GM18867 (cell line): ENCODE data around the gene CAMSAP1.
"Not testable (repeated sequence)": the region's sequence is repeated elsewhere in the genome, so short reads cannot be mapped to it uniquely, and the experiment has no call there.

Experiments
- ATAC-seq: cut with Tn5 transposase; IDR thresholded peaks from one replicate; pipeline ENCODE4 v1.9.1; 2021; ENCODE audit warnings: mild to moderate bottlenecking, moderate library complexity; ENCODE audit not compliant: unreplicated experiment

CAMSAP1 gene

DNA sequence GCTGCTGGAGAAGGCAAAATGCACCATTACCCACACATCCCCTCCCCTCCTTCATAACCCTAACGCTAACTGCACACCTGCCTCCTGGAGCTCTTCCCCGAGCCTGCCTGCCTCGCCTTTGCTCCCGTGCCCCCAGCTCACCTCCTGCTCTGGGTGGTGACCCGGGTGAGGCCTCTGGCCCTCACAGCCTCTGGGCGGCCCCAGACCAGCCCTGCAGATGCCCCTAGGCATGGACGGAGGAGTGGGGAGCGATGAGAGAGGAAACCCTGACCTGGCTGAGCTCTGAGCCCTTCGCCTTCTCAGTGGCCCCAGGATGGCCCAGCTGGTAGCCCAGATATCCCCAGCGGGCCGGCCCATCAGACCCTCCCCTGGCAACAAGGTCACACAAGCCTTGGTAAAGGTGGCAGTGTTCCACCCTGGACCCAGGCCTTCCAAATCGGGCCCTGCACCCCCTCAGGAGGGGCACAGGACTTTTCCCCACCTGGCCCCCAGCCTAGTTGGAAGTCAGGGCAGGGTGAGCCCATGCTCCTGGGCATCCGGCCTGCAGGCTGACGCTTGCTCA is 14.5 kb upstream of the CAMSAP1 start:
- no peak for ATAC-seq

- no peak for ATAC-seq
Observed at GRCh38 chr9:135920973-135921585, 13.7 kb upstream of the CAMSAP1 start.

GRCh38 chr9:135920256-135920930 is 13.0 kb upstream of the CAMSAP1 start:
- no peak for ATAC-seq

- ATAC-seq = no peak
Observed at GRCh38 chr9:135919318-135919890, 12.1 kb upstream of the CAMSAP1 start.

DNA sequence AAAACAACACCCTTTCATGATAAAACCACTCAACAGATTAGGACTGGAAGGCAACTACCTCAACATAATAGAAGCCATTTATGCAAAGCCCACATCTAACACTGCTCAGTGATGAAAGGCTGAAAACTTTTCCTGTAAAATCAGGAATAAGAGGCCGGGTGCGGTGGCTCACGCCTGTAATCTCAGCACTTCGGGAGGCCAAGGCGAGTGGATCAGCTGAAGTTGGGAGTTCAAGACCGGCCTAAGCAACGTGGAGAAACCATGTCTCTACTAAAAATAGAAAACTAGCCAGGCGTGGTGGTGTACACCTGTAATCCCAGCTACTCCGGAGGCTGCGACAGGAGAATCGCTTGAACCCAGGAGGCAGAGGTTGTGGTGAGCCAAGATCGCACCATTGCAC is 8.9 kb upstream of the CAMSAP1 start:
- not testable (repeated sequence) for ATAC-seq

DNA sequence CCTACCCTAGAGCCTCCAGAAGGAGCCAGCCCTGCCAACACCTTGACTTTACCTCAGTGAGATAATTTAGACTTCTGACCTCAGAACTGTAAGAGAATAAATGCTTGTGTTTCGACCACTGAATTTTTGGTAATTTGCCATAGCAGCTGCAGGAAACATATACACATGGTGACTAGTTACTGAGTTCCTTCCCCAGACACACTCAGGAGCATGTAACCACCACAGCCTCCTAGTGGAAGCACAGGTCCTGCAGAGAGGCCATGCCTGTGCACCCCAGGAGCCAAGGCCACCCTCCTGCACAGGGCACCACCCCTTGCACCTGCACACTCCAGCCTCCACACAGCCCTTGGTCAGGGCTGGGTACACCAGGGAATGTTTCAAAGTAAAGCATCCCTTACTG is 7.6 kb upstream of the CAMSAP1 start:
- no peak for ATAC-seq

DNA sequence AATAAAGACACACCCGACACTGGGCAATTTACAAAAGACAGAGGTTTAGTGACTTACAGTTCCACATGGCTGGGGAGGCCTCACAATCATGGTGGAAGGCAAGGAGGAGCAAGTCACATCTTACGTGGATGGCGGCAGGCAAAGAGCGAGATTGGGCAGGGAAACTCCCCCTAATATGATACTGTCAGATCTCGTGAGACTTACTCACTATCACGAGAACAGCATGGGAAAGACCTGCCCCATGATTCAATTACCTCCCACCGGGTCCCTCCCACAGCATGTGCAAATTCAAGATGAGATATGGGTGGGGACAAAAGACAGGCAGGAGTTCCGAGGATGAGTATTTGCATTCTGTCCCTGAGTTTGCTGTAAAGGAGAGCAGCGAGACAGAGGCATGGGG is 3.9 kb upstream of the CAMSAP1 start:
- ATAC-seq = not testable (repeated sequence)

DNA sequence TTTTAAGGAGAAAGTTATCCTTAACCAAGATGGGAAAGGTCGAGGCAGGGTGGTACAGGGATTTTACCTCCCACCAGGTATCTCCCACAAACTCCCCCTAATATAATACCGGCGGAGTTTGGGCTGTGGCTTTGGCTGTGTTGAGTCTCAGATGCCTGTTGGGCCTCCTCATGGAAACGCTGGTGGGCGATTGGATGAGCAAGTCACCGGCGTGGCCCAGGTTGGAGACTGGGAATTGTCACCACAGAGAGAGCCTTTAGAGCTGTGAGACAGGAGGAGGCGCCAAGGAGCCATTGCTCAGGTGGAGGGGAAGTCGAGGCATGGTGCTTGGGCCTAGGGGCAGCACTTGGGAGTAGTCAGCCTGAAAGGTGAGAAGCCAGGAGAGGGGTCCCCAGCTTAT is 3.4 kb upstream of the CAMSAP1 start:
- ATAC-seq = no peak

GRCh38 chr9:135910216-135910615 is 2.9 kb upstream of the CAMSAP1 start:
- no peak for ATAC-seq

DNA sequence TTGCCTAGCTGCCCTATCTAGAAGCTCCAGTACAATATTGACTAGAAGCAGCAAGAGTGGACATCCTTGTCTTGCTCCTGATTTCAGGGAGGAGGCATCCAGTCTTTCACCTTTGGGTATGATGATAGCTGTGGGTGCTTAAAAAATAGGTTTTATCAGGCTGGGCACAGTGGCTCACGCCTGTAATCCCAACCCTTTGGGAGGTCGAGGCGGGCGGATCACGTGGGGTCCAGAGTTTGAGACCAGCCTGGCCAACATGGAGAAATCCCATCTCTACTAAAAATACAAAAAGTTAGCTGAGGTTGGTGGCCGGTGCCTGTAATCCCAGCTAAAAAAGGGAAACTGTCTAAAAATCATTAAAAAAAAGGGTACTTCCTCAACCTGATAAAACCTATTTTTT is 2.0 kb upstream of the CAMSAP1 start:
- no peak for ATAC-seq

DNA sequence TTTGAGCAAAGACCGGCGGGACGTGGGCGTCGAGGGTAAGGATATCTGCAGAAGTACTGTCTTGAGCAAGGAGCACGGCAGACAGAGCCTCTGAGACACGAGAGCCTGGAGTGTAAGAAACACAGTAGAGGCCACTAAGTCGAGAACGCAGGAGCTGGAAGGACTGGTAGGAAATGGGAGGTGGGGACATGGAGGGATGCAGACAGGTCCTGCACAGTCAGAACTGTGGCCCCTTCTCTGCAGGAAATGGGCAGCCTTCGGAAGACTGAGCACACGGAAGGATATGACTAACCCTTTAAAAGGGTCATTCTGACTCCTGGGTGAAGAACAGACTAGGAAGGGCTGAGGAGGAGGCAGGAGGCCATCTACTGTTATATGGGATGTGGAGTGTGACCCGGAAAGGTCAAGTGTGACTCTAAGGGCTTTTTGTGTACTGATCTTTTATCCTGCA is 1.4 kb upstream of the CAMSAP1 start:
- no peak for ATAC-seq

- peak; percentile 0 for ATAC-seq
Observed at GRCh38 chr9:135908093-135908753, 877 bp upstream of the CAMSAP1 start.

DNA sequence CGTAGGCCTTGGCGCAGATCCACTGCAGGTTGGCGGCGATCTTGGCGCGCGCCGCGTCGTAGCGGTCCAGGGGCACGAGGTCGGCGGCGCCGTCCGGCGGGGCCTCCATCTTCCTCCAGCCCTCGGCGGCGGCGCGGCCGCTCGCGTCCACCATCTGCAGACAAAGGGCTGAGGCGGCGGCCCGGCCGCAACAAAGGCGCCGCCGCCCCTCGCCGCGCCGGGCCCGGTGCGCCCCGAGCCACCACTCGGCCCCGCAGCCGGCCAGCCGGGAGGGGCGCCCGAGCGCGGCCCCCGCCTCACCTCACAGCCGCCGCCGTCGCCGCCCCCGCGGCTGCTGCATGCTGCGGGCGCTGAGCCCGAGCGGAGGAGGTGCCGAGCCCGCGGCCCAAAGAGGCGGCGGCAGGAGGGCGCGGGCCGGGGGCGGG is 328 bp downstream of the CAMSAP1 start:
- peak; percentile 19 for ATAC-seq

GRCh38 chr9:135906291-135907005 is 898 bp downstream of the CAMSAP1 start:
- peak; percentile 3 for ATAC-seq

DNA sequence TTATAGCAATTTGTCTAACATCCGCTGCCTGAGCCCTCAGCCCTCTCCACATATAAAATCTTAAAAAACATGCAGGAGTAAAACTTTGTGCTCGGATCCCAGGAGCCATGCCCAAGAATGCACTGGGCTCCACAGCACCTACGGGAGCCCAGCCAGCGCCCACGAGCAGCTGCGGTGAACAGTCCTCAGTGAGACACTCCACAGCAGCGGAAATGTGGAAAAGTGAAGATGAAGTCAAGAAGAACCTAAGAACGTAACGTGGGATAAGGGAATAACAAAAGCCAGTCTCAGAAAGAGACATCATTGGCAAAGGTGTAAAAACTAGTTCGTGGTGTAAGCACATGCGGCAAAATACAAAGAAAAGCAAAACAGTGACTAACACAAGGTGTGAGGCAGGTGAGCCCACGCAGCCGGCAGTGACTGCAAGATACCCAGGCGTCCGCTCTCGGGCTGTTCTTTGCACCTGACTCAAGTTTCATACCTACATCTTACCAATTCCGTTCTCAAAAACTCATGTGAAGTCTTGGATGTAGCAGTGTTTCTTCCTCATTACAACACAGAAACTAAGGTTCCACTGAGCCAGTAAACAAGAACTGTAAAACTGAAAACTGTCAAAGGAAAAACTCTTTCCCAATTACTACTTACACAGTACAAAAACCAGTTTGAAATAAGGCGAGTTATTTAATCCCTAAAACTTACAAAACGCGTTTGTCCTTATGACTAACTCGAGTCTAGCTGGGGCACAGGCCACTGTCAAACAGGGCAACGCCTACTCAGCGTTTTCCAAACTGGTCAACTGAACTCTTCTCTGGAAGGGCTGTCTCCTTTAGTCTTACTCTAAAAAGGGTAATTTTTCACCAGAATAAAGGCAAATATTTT is 1.7 kb downstream of the CAMSAP1 start:
- ATAC-seq = no peak

DNA sequence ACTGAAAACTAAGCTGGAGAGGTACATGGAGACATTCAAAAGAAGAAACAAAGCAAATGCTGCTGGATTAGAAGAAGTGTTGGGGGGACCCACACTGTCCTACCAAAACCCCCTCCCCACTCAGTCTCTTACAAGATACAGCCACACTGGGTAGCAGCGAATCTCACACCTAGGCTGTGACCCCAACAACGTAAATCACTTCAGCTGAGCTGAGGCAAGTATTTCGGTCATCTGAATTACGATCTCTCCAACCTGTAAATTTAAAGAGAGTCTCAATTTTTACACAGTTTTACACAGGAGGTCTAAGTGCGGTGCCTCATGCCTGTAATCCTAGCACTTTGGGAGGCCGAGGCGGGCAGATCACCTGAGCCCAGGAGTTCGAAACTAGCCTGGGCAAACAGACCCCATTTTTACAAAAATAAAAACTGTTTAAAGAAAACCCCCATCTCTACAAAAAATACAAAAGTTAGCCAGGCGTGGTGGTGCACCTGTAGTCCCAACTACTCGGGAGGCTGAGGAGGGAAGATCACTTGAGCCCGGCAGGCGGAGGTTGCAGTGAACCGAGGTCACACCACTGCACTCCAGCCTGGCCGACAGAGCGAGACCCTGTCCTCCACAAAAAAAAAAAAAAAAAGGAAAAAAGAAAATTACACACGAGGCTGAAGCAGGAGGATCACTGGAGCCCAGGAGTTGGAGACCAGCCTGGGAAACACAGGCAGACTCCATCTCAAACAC is 3.4 kb downstream of the CAMSAP1 start:
- no peak for ATAC-seq

DNA sequence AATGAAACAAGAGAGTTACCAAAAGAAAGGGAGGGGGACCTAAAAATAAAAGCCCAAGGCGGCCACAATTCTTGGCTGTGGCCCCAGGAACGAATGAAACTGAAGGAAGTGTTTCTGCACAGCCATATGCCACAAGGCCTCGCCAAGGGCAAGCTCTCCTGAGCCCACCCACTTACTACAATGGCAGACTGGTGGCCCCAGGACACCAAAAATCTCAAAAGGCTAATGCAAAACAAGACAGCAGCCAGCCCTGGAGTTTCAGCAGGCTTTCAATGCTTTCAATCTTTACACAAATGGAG is 4.0 kb downstream of the CAMSAP1 start:
- ATAC-seq = no peak

- ATAC-seq = no peak
Observed at GRCh38 chr9:135902655-135903357, 4.5 kb downstream of the CAMSAP1 start.

- no peak for ATAC-seq
Observed at GRCh38 chr9:135901826-135902225, 5.5 kb downstream of the CAMSAP1 start.
